B cell (primary cell): ENCODE measurements around the gene ABCC1. TPM values are rescaled to one million over a fixed set of nuclear protein-coding genes. Genes with fewer than 3 reads are reported as not detected.

ENCODE experiments used
- ATAC-seq: fragments of 200-7000 bp; cut with Tn5 transposase; one replicate; pipeline ENCODE4 v1.10.0; 2021; ENCODE audit warnings: low read depth, mild to moderate bottlenecking, moderate number of reproducible peaks, moderate library complexity
- CTCF ChIA-PET: fragments of 350-600 bp; sonication (Branson Sonifier 250); formaldehyde crosslinking; loops from one replicate; lab custom pipeline; 2021; ENCODE audit warnings: antibody characterized with exemption, inconsistent platforms; lab: Charles Lee
- POLR2A ChIA-PET: fragments of 350-600 bp; sonication (Branson Sonifier 250); formaldehyde crosslinking; loops from one replicate; lab custom pipeline; 2021; ENCODE audit warnings: antibody characterized with exemption; lab: Charles Lee
- DNase-seq: peaks from one replicate; pipeline ENCODE4 v3.0.0; 2013
- H2AFZ ChIP-seq: 2 replicates; pipeline ENCODE4 v1.6.1; 2012; ENCODE audit warnings: mild to moderate bottlenecking, low read depth, low read length; ENCODE audit not compliant: insufficient read depth, poor library complexity, severe bottlenecking
- H3K27ac ChIP-seq, 2 donors: 1 replicate in 1 of 2; 2 replicates in 1 of 2; pipeline ENCODE4 v1.5.1; 2012 to 2013; ENCODE audit warnings: low read length in 2 of 2, mild to moderate bottlenecking in 2 of 2, moderate library complexity in 1 of 2
- H3K27me3 ChIP-seq, 4 experiments: fragments of 200-600 bp in 1 of 4; sonication (generic) in 1 of 4; replicated peaks in 1 of 4; 1 replicate in 2 of 4; 2 replicates in 2 of 4; pipeline versions ENCODE4 v1.6.1 to v1.7.0; 2013 to 2016; ENCODE audit warnings: low read length in 3 of 4, mild to moderate bottlenecking in 2 of 4, mixed read lengths in 1 of 4, moderate library complexity in 1 of 4; ENCODE audit not compliant: insufficient read depth in 4 of 4, control insufficient read depth in 3 of 4; ENCODE audit errors: control extremely low read depth in 1 of 4
- H3K36me3 ChIP-seq, 2 experiments: replicated peaks in 1 of 2; 1 replicate in 1 of 2; 2 replicates in 1 of 2; pipeline versions ENCODE4 v1.6.1 to v1.7.1; 2013; ENCODE audit warnings: low read length in 1 of 2; ENCODE audit not compliant: insufficient read depth in 2 of 2, control insufficient read depth in 1 of 2; ENCODE audit errors: control extremely low read depth in 1 of 2, extremely low read depth in 1 of 2
- H3K4me1 ChIP-seq, 2 donors: fragments of 200-600 bp in 1 of 2; sonication (generic) in 1 of 2; 1 replicate in 1 of 2; 2 replicates in 1 of 2; pipeline versions ENCODE4 v1.5.1 to v1.6.1; 2013 to 2017; ENCODE audit warnings: low read length in 2 of 2; ENCODE audit not compliant: control insufficient read depth in 2 of 2, insufficient read depth in 2 of 2
- H3K4me2 ChIP-seq: replicated peaks from 2 replicates; pipeline ENCODE3; 2012; ENCODE audit warnings: mild to moderate bottlenecking, low read depth, low read length; ENCODE audit not compliant: poor library complexity, severe bottlenecking
- H3K4me3 ChIP-seq, 5 experiments: fragments of 200-600 bp in 1 of 5; sonication (generic) in 1 of 5; 1 replicate in 3 of 5; 2 replicates in 2 of 5; pipeline versions ENCODE4 v1.5.1 to v1.7.0; 2011 to 2016; ENCODE audit warnings: low read length in 4 of 5, mild to moderate bottlenecking in 4 of 5, low read depth in 2 of 5, control low read depth in 1 of 5, moderate library complexity in 1 of 5; ENCODE audit not compliant: insufficient read depth in 1 of 5; ENCODE audit errors: control extremely low read depth in 1 of 5, extremely low read depth in 1 of 5
- H3K79me2 ChIP-seq: fragments of 200-600 bp; sonication (generic); one replicate; pipeline ENCODE4 v1.6.0; 2016; ENCODE audit warnings: low read length; ENCODE audit not compliant: control insufficient read depth, insufficient read depth
- H3K9ac ChIP-seq: fragments of 200-600 bp; sonication (generic); 2 replicates; pipeline ENCODE4 v1.6.1; 2017; ENCODE audit warnings: mild to moderate bottlenecking, low read length, moderate library complexity
- H3K9me3 ChIP-seq, 3 donors: one replicate each; pipeline versions ENCODE4 v1.6.1 to v1.7.1; 2013; ENCODE audit warnings: low read length in 2 of 3; ENCODE audit not compliant: control insufficient read depth in 2 of 3, insufficient read depth in 1 of 3; ENCODE audit errors: control extremely low read depth in 1 of 3
- H4K20me1 ChIP-seq: 2 replicates; pipeline ENCODE4 v1.6.0; 2012; ENCODE audit warnings: mild to moderate bottlenecking, low read length; ENCODE audit not compliant: insufficient read depth, control insufficient read depth, poor library complexity, severe bottlenecking
- H3K27ac Mint-ChIP-seq: one replicate; pipeline ENCODE4 v1.8.0; 2021; ENCODE audit warnings: mixed read lengths
- H3K27me3 Mint-ChIP-seq: one replicate; pipeline ENCODE4 v1.8.0; 2021; ENCODE audit warnings: mixed read lengths
- H3K4me1 Mint-ChIP-seq: one replicate; pipeline ENCODE4 v1.8.0; 2021; ENCODE audit warnings: mixed read lengths
- H3K4me3 Mint-ChIP-seq: one replicate; pipeline ENCODE4 v1.8.0; 2021; ENCODE audit warnings: mixed read lengths
- H3K9me3 Mint-ChIP-seq: one replicate; pipeline ENCODE4 v1.8.0; 2022; ENCODE audit warnings: mixed read lengths; ENCODE audit not compliant: insufficient read depth
- EZH2 ChIP-seq: IDR thresholded peaks from 2 replicates; pipeline ENCODE4 v1.6.1; 2012; ENCODE audit warnings: borderline replicate concordance, low read depth, mild to moderate bottlenecking, moderate library complexity, low read length; ENCODE audit not compliant: insufficient read depth, poor library complexity, severe bottlenecking
- WGBS: methylation state at CpG from one replicate; pipeline ENCODE4 v1.1.5; 2013; ENCODE audit warnings: missing lambda C conversion rate; ENCODE audit not compliant: insufficient coverage; 5-methylcytosine and 5-hydroxymethylcytosine counted together
- intact Hi-C: fragments of 100-400 bp; cut with micrococcal nuclease; formaldehyde crosslinking; loops from one replicate; pipeline ENCODE4 v1.10.0; 2022
- polyA plus RNA-seq: library from polyadenylated mRNA; depleted of rRNA; stranded (reverse); fragments of >200 nt; gene quantifications from 2 replicates; pipeline ENCODE4 v1.2.3, GENCODE V29; 2012
- total RNA-seq, 2 donors: library from RNA; stranded (reverse); fragments of 120-200 nt in 1 of 2; gene quantifications; 1 replicate in 1 of 2; 2 replicates in 1 of 2; pipeline versions ENCODE4 v1.2.3 to v1.2.4, GENCODE V29; 2013 to 2022
- TF ChIP-seq, protein P1 (sequence below): fragments of 200-600 bp; IDR thresholded peaks from one replicate; pipeline ENCODE4 v1.8.0; 2022; ENCODE audit warnings: antibody characterized with exemption, mild to moderate bottlenecking

ABCC1 gene
- total and polyA plus RNA-seq, 2 donors (not counting 1 experiment from before 2014, with no cell fraction given): 21.8 to 73.0 TPM

DNA sequence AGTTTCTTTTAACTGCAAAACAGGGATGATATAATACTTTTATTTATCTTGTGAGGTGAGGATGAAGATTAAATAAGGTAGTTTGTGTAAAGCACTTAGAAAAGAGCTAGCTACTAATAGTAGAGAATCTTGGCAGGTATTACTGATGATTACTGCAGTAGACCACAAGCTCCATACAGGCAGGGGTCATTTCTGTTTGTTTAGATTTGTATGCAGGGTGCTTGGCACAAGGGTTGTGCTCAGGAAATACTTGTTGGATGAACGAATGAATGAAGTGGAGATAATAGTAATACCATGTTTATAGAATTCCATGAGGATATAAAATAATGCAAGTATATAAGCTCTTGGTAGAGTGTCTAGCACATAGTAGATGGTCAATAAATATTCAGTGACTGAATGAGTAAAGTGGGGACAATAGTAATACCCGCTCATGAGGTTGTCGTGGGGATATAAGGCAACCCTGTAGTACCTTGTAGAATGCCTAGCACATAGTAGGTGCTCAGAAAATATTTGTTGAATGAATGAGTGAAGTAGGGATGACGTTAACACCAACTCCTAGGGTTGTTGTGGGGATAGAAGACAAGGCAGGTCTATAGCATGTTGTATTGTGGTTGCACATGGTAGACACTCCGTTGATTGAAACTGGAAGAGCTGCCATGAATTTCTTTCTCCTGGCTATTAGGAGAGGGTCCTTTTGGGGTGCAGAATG lies 83.0 kb downstream of the ABCC1 start:
- Mint-ChIP-seq H3K27me3 (no peaks in the 10 kb centered on the region), H3K9me3 (no peaks in the 10 kb centered on the region), H3K27ac (peak overlapping the region; percentile 17), H3K4me1 (peaks cover 14% of the 10 kb centered on the region), H3K4me3 (no peak overlapping the region)
- POLR2A ChIA-PET: no interaction called here
- H3K9me3 ChIP-seq: no peaks in the 10 kb centered on the region
- H3K9ac ChIP-seq: no peak overlapping the region
- H4K20me1 ChIP-seq: no peaks in the 10 kb centered on the region
- no peak overlapping the region for H2AFZ ChIP-seq
- no peaks in the 10 kb centered on the region for H3K79me2 ChIP-seq
- H3K4me3 ChIP-seq: no peak overlapping the region
- CTCF ChIA-PET: interaction anchor here (1.0 to 3.0 kb wide), 5 partner anchors 13 to 159 kb away, joined by 3 to 15 read pairs (median 4); no protein-coding TSS in a partner anchor
- ATAC-seq (no peak), DNase-seq (no peak)
- no peak overlapping the region for H3K4me2 ChIP-seq
- no peak overlapping the region for H3K27ac ChIP-seq
- intact Hi-C loops: no loop called here
- H3K36me3 ChIP-seq: peaks cover 4 to 33% of the 10 kb centered on the region in 2 experiments
- WGBS: 97% methylated on average over 3 of the region's 5 CpGs
- TF ChIP-seq, protein P1, sequence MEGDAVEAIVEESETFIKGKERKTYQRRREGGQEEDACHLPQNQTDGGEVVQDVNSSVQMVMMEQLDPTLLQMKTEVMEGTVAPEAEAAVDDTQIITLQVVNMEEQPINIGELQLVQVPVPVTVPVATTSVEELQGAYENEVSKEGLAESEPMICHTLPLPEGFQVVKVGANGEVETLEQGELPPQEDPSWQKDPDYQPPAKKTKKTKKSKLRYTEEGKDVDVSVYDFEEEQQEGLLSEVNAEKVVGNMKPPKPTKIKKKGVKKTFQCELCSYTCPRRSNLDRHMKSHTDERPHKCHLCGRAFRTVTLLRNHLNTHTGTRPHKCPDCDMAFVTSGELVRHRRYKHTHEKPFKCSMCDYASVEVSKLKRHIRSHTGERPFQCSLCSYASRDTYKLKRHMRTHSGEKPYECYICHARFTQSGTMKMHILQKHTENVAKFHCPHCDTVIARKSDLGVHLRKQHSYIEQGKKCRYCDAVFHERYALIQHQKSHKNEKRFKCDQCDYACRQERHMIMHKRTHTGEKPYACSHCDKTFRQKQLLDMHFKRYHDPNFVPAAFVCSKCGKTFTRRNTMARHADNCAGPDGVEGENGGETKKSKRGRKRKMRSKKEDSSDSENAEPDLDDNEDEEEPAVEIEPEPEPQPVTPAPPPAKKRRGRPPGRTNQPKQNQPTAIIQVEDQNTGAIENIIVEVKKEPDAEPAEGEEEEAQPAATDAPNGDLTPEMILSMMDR: no peak
- no peak for TF ChIP-seq EZH2
- H3K27me3 ChIP-seq: no peaks in the 10 kb centered on the region
- H3K4me1 ChIP-seq: peaks cover 7 to 13% of the 10 kb centered on the region in 2 donors

DNA sequence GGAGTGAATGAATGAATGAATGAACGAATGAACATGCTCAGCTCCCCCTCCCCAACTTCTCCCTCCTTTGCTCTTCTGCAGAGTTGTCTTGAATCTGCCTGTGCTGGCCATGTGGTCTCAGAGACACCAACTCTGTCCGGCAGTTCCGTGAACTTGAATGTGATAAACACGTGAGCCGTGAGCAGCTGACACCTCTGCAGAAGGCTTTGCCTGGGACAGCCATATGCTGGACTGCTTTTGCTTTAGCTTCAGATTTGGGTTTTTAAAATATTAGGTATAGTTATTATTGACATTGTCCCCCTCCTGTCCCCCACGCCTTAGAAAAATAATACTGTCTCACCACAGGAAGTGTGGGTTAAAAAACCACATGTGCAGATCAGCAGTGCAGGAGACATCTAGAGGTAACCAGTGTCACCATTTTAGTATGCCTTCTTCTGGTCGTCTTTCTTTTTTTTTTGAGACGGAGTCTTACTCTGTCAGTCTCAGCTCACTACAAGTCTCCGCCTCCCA lies 83.8 kb downstream of the ABCC1 start:
- DNase-seq (peak; percentile 38), ATAC-seq (peak; percentile 68)
- H2AFZ ChIP-seq: no peak overlapping the region
- no peaks in the 10 kb centered on the region for H3K79me2 ChIP-seq
- H3K4me1 ChIP-seq: peaks cover 7 to 13% of the 10 kb centered on the region in 2 donors
- TF ChIP-seq EZH2: no peak
- TF ChIP-seq, protein P1: no peak
- peak overlapping the region; percentile 28 for H3K27ac Mint-ChIP-seq
- H3K27ac ChIP-seq: peak overlapping the region in 1 of 2 donors; percentile 41
- WGBS: no CpG with 5 or more reads among the region's 9 CpGs
- H3K9me3 ChIP-seq: no peaks in the 10 kb centered on the region
- ChIA-PET CTCF (interaction anchor here (1.0 to 3.0 kb wide), 5 partner anchors 12 to 159 kb away, joined by 3 to 15 read pairs (median 4); no protein-coding TSS in a partner anchor), POLR2A (interaction anchor here (0.6 kb wide), 1 partner anchor 256 kb away, joined by 3 read pairs; no protein-coding TSS in a partner anchor)
- H3K27me3 ChIP-seq: no peaks in the 10 kb centered on the region
- peaks cover 0 to 41% of the 10 kb centered on the region in 2 experiments for H3K36me3 ChIP-seq
- H3K9ac ChIP-seq: no peak overlapping the region
- no peak overlapping the region for H3K4me3 ChIP-seq
- H3K27me3 Mint-ChIP-seq: no peaks in the 10 kb centered on the region
- H3K9me3 Mint-ChIP-seq: no peaks in the 10 kb centered on the region
- peaks cover 17% of the 10 kb centered on the region for H3K4me1 Mint-ChIP-seq
- intact Hi-C loops: no loop called here
- no peak overlapping the region for H3K4me3 Mint-ChIP-seq
- H4K20me1 ChIP-seq: no peaks in the 10 kb centered on the region
- peak overlapping the region; percentile 27 for H3K4me2 ChIP-seq
